C4-2B (cell line): ENCODE data around the gene SLC40A1.

Experiments
- H3K27ac ChIP-seq: fragments of 450-650 bp; 2 replicates; pipeline ENCODE4 v1.5.1; 2017
- ZFX ChIP-seq: fragments of 450-650 bp; IDR thresholded peaks from 2 replicates; pipeline ENCODE4 v1.6.1; 2017
- TF ChIP-seq, protein P1 (sequence below): fragments of 450-650 bp; conservative IDR thresholded peaks from 2 replicates; pipeline ENCODE4 v1.5.1; 2017; ENCODE audit warnings: mild to moderate bottlenecking

Gene SLC40A1

DNA sequence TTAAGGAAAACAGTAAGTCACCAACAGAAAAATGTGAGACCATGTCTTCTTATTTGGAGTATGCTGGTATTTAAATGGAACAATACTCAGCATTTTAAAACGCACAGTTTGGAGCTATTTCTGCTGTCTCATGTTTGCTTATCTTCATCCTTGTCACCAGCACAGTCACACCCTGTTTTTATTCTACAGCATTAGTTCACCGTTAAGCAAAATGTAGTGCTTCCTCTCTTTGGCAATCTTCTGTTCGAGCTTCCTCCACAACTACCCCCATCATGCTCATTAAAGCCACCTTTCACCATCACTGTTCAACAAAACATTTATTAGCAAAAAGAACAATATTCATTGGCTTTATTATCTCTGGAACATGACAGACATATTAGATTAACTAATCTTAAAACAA is 64.0 kb downstream of the SLC40A1 start:
- H3K27ac ChIP-seq: no peak overlapping the region
- TF ChIP-seq, protein P1, sequence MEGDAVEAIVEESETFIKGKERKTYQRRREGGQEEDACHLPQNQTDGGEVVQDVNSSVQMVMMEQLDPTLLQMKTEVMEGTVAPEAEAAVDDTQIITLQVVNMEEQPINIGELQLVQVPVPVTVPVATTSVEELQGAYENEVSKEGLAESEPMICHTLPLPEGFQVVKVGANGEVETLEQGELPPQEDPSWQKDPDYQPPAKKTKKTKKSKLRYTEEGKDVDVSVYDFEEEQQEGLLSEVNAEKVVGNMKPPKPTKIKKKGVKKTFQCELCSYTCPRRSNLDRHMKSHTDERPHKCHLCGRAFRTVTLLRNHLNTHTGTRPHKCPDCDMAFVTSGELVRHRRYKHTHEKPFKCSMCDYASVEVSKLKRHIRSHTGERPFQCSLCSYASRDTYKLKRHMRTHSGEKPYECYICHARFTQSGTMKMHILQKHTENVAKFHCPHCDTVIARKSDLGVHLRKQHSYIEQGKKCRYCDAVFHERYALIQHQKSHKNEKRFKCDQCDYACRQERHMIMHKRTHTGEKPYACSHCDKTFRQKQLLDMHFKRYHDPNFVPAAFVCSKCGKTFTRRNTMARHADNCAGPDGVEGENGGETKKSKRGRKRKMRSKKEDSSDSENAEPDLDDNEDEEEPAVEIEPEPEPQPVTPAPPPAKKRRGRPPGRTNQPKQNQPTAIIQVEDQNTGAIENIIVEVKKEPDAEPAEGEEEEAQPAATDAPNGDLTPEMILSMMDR: no peak
- TF ChIP-seq ZFX: no peak

DNA sequence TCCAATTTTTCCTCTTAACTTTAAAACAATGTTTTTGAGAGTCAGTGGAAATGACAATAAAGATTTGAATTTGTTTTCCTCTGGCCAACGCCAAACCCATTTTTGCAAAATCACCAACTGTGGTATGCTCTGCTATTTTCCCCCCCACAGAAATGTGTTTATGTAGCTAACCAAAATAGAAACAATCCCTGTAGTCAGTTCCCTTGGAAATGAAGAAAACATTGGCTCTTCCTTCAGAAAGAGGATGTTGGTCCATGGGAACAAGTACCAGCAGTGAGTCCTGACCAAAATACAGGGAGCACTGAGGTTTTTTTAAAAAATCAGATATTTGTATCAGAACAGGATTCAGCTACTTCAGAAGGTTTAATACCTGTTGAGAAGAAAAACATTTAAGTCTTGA is 65.3 kb downstream of the SLC40A1 start:
- TF ChIP-seq ZFX: no peak
- TF ChIP-seq, protein P1: no peak
- no peak overlapping the region for H3K27ac ChIP-seq

DNA sequence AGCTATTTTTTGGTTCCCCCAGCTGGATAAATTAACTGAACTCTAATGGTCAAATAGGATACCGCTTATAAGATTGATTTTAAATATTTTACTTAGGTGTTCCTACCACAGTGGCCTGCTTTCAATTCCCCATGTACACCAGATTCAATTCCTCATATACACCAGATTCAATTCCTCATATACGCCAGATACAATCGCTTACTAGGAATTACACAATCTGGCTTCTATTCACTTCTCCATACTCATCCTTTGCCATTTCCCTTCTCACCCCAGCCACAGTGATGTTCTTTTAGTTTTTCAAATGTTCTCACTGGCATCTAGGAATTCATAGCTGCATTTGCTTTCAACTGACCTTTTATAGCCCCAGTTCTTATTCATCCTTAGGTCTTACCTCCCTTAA is 66.5 kb downstream of the SLC40A1 start:
- no peak overlapping the region for H3K27ac ChIP-seq
- no peak for TF ChIP-seq ZFX

DNA sequence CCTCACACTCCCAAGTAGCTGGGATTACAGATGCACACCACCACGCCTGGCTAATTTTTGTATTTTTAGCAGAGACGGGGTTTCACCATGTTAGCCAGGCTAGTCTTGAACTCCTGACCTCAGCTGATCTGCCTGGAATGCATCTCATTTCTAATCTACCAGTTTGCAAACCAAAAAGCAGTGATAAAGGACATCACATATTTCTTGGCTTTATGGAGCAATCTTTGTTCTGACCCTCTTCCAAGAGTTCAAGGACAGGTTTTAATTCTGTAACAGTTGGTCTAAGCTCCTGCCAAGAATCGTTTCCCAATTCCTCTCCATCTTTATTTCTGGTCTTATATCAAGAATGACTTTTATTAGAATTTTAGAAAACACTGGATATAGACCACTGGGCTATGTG is 67.7 kb downstream of the SLC40A1 start:
- TF ChIP-seq ZFX: no peak
- TF ChIP-seq, protein P1: no peak
- no peak overlapping the region for H3K27ac ChIP-seq

DNA sequence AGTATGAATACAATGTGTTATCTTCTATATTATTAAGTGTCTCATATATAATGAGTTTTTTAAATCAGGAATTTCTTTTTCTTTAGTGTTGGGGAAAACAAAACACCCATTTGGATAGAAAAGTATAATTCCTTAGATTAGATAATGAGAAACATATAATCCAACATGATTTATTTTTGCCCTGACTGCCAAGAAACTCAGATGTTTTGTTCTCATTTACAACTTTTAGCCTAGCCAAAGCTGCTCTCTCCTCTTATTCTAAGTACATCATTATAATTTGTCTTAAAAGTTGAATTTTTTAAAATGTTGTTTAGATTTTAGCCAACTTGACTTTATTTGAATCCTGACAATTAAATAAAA is 68.6 kb downstream of the SLC40A1 start:
- no peak overlapping the region for H3K27ac ChIP-seq
- TF ChIP-seq, protein P1: no peak
- TF ChIP-seq ZFX: no peak

DNA sequence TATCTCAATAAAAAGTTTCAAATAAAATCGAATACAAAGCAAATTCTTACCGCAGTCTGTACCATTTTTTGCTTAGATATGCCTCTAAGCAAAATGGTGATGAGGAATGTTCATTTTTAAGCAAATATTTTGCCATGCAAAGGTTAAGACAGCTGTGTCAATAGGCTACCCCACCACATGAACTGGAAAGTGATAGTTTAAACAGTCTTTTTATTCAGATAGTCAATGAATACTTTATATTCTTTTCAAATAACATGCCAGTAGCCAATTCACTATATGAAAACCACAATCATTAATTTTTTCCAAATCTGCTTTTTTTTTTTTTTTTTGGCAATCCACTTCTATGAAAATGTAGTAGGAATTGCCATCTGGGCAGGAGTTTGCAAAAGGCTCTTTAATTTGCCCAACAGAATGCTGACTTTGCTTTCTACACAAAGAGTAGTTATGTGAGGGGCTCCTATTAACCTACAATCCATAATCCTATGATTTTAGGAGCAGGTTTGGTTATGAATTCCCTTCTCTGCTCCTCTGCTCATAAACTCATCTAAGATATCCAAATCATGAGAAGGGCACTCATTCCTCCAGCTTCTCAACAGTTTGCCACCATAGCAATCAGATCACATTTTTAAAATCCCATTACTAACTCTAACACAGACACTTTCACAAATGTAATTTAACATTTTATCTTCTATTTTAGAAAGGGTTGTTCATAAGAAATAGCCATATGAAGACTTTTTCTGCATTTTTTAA is 69.2 kb downstream of the SLC40A1 start:
- TF ChIP-seq ZFX: no peak
- TF ChIP-seq, protein P1: no peak
- no peak overlapping the region for H3K27ac ChIP-seq
